G401 (cell line): Measurements from ENCODE around the gene ALDH2. TPM values are rescaled to one million over a fixed set of nuclear protein-coding genes. Genes with fewer than 3 reads are reported as not detected.
A peak's percentile ranks its signal among the peaks of the same experiment; 100 is the strongest.
"Not testable (repeated sequence)": the region's sequence is repeated elsewhere in the genome, so short reads cannot be mapped to it uniquely, and the experiment has no call there.

ENCODE experiments used
- DNase-seq: peaks from one replicate; pipeline ENCODE4 v3.0.0-alpha.2; 2015; ENCODE audit warnings: low spot score
- in situ Hi-C: cut with HindIII; loops from 2 replicates; pipeline ENCODE4 v1.10.0; 2016; ENCODE audit warnings: low sequenced_read_pairs, mixed read lengths
- total RNA-seq: library from RNA; depleted of rRNA; stranded (reverse); fragments of >200 nt; shearing (Covaris generic); gene quantifications from 2 replicates; pipeline ENCODE4 v1.2.3, GENCODE V29; 2014; rRNA removed

Gene ALDH2
- total RNA-seq, result 60.5 and 73.9 TPM in 2 replicates

- in situ Hi-C loops, result no loop called here
- DNase-seq, result peak; percentile 79
These were observed at the start of gene ALDH2 for GRCh38 chr12:111766608-111767361. ALDH2 (plus strand) TSS chr12:111766933; CDS start chr12:111766983, 50 bp downstream.

DNA sequence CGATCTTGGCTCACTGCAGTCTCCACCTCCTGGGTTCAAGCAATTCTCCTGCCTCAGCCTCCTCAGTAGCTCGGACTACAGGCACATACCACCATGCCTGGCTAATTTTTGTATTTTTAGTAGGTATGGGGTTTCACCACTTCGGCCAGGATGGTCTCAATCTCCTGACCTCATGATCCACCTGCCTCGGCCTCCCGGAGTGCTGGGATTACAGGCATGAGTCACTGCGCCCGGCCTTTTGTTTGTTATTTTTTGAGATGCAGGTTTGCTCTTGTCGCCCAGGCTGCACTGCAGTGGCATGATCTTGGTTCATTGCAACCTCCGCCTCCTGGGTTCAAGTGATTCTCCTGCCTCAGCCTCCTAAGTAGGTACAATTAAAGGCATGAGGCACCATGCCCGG lies 47.4 kb upstream of the ALDH2 start:
- in situ Hi-C loops, DNase-seq: not testable (repeated sequence)

GRCh38 chr12:111720457-111720856 lies 46.3 kb upstream of the ALDH2 start:
- in situ Hi-C loops, result no loop called here

DNA sequence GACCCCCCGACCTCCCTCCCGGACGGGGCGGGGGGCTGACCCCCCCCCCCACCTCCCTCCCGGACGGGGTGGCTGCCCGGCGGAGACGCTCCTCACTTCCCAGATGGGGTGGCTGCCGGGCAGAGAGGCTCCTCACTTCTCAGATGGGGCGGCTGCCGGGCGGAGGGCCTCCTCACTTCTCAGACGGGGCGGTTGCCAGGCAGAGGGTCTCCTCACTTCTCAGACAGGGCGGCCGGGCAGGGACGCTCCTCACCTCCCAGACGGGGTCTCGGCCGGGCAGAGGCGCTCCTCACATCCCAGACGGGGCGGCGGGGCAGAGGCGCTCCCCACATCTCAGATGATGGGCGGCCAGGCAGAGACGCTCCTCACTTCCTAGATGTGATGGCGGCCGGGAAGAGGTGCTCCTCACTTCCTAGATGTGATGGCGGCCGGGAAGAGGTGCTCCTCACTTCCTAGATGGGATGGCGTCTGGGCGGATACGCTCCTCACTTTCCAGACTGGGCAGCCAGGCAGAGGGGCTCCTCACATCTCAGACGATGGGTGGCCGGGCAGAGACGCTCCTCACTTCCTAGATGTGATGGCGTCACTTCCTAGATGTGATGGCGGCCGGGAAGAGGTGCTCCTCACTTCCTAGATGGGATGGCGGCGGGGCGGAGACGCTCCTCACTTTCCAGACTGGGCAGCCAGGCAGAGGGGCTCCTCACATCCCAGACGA lies 42.9 kb upstream of the ALDH2 start:
- in situ Hi-C loops, DNase-seq: not testable (repeated sequence)

More at GRCh38 chr12:111720457-111720856, 46.3 kb upstream of the ALDH2 start:
- no peak for DNase-seq

DNA sequence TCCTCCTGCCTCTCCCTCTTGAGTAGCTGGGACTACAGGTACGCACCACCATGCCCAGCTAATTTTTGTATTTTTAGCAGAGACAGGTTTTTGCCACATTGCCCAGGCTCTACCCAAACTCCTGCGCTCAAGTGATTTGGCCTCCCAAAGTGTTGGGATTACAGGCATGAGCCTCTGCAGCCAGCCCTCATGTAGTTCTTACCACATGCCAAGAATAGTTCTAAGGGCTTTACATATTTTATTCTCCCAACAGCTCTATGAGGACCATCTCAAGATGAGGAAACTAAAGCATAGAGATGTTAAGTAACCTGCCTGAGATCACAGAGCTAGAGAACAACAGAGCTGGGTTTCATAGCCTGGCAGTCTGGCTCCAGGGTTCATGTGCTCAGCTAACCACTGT lies 37.9 kb upstream of the ALDH2 start:
- in situ Hi-C loops, result no loop called here
- no peak for DNase-seq

DNA sequence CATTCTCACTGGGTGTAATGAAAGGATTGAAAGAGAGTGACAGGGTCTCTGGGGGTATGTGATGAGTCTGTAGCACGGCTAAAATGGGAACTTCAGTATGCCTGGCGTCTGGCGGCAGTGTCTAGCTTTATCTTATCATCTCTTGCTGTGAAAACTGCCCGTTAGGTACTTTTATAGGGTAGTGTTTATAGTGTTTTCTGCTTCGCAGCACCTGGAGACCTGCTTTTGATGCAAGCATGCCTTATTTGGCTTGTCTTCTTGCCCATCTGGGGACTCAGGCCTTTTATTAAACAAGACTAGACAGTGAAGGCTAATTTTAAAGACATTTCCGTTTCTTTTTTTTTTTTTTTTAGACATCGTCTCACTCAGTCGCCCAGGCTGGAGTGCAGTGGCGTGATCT lies 36.3 kb upstream of the ALDH2 start:
- DNase-seq, result no peak
- in situ Hi-C loops, result no loop called here

DNA sequence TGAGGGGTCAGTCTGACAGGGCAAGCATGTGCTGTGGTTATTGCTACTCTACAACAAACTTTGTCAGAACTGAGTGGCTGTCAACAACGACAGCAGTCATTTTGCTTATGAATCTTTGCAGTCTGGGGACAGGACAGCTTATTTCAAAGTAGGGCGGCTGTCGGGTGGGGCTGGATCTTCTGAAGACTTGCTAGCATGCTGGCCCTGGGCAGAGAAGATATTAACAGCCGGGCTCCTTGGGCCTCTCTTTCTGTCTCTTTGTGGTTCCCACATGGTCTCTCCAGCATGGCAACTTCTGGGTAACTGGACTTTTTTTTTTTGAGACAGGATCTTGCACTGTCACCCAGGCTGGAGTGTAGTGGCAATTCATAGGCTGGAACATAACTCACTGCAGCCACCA lies 33.9 kb upstream of the ALDH2 start:
- no peak for DNase-seq
- in situ Hi-C loops, result no loop called here

DNA sequence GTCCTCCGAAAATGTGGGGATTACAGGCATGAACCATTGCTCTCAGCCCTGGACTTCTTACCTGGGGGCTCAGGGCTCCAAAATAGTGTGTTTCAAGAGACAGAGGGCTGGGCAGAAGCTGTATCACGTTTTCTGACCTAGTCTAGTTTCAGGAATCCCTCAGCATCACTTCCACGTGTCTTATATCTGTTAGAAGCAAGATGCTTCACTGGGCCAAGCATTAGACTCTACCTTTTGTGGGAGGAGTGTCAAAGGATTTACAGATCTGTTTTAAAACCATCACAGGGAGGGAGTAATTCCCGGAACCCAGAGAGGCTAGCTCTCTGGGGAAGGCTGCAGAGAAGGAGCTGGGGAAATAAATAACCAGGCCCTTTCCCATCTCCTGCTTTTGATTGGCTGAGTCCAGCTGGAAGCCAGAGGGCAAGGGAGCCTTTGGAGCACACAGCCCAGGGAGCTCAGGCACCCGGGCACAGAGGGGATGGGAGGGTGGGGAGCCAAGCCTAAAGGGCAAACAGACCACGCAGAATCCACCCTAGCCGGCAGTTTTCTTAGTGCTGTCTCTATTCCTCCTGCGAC lies 33.3 kb upstream of the ALDH2 start:
- in situ Hi-C loops, result no loop called here
- DNase-seq, result no peak

GRCh38 chr12:111739524-111739923 lies 27.2 kb upstream of the ALDH2 start:
- DNase-seq, in situ Hi-C loops: not testable (repeated sequence)

- no peak for DNase-seq
- in situ Hi-C loops, result no loop called here
These were observed 25.4 kb upstream of the ALDH2 start for GRCh38 chr12:111741235-111741812.

- DNase-seq, result no peak
- in situ Hi-C loops, result no loop called here
These were observed 21.5 kb upstream of the ALDH2 start for GRCh38 chr12:111745211-111745610.

DNA sequence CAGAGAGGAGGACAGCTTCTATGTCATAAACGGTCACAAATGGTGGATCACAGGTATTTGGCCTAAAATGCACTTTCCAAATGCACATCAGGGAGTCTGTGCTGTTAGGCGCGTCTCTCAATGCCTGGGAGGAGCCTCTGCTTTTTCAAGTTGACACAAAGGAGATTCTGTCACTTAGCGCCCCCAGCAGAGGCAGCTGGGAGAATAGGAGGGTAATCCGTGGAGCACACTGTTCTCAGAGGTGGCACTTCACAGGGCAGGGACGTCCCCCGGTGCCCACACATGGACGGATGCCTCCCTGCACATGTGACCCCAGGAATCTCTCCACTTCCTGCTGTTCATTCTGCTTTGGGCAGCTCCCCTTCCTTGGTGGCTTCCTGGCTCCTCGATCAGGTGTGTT lies 19.4 kb upstream of the ALDH2 start:
- in situ Hi-C loops, result no loop called here
- no peak for DNase-seq

DNA sequence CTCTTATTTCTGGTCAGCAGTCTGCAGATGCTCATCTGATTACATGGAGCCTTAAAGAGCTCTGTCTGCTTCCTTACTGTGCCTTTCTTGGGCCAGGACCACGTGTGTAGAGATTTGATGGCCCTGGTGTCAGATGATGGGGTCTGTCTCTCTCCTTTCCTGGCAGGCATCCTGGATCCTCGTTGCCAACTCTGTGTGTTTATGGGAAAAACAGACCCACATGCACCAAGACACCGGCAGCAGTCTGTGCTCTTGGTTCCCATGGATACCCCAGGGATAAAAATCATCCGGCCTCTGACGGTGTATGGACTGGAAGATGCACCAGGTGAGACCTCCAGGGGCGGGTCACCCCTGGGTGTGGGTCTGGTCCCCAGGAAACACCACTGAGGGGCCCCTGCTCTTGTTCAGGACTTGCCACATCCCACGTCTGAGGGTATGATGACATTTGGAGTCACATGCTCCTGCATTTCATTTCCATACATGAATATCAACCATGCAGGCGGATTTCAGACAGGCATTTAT lies 18.5 kb upstream of the ALDH2 start:
- in situ Hi-C loops, result no loop called here
- no peak for DNase-seq

- no peak for DNase-seq
- in situ Hi-C loops, result no loop called here
These were observed 17.9 kb upstream of the ALDH2 start for GRCh38 chr12:111748867-111749266.

DNA sequence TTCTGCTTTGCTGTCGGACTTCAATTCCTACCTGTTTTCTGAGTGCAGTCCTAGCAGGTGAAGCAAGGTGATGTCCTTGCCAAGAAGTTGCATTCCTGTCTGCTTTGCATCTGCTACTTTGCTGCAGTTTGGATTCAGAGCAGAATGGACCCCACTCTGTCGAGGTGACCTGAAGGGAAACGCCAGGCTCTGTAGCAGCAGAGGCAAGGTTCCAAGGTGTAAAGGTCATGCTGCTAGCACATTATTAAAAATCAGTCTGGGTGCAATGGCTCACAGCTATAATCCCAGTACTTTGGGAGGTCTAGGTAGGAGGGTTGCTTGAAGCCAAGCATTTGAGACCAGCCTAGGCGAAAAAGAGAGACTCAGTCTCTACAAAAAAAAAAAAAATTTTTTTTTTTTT lies 17.3 kb upstream of the ALDH2 start:
- in situ Hi-C loops, result no loop called here
- DNase-seq, result no peak

GRCh38 chr12:111753144-111753881 lies 13.4 kb upstream of the ALDH2 start:
- peak; percentile 57 for DNase-seq
- in situ Hi-C loops, result no loop called here

GRCh38 chr12:111754671-111755070 lies 12.1 kb upstream of the ALDH2 start:
- no peak for DNase-seq
- in situ Hi-C loops, result no loop called here

GRCh38 chr12:111756196-111756595 lies 10.5 kb upstream of the ALDH2 start:
- in situ Hi-C loops, result no loop called here
- no peak for DNase-seq

- in situ Hi-C loops, result no loop called here
- DNase-seq, result no peak
These were observed 10.1 kb upstream of the ALDH2 start for GRCh38 chr12:111756681-111757080.
